K562 (cell line): ENCODE data around the gene CCDC136. TPM values are rescaled to one million over a fixed set of nuclear protein-coding genes. Genes with fewer than 3 reads are reported as not detected.
A peak's percentile ranks its signal among the peaks of the same experiment; 100 is the strongest.

ENCODE experiments used
- ARID1B ChIP-seq: fragments of 450-650 bp; IDR thresholded peaks from 2 replicates; pipeline ENCODE4 v1.6.1; 2016; ENCODE audit warnings: antibody characterized with exemption, mild to moderate bottlenecking, inconsistent platforms
- CCAR2 ChIP-seq: fragments of 200-400 bp; formaldehyde crosslinking; IDR thresholded peaks from 2 replicates; pipeline ENCODE4 v1.6.1; 2017; ENCODE audit warnings: mild to moderate bottlenecking, low read depth, low read length
- CGGBP1 ChIP-seq: fragments of 250-450 bp; sonication (Bioruptor Pico); IDR thresholded peaks from 2 replicates; pipeline ENCODE4 v1.9.0; 2021; ENCODE audit warnings: mild to moderate bottlenecking
- ETS2 ChIP-seq: IDR thresholded peaks from 2 replicates; pipeline ENCODE4 v1.6.1; 2016; ENCODE audit warnings: borderline replicate concordance, missing genetic modification characterization, mild to moderate bottlenecking, moderate library complexity, missing compliant biosample characterization; ENCODE audit not compliant: poor library complexity, severe bottlenecking
- NFATC3 ChIP-seq: fragments of 450-650 bp; IDR thresholded peaks from 2 replicates; pipeline ENCODE4 v1.6.1; 2017; ENCODE audit warnings: mild to moderate bottlenecking
- RBM39 ChIP-seq: fragments of 200-400 bp; formaldehyde crosslinking; optimal IDR thresholded peaks from 2 replicates; pipeline ENCODE3; 2018; ENCODE audit warnings: low read depth, low read length
- RREB1 ChIP-seq: fragments of 250-450 bp; sonication (Bioruptor Pico); IDR thresholded peaks from 2 replicates; pipeline ENCODE4 v1.4.0; 2020
- RUNX1 ChIP-seq: sonication (generic); IDR thresholded peaks from 2 replicates; pipeline ENCODE4 v1.6.1; 2016; ENCODE audit warnings: antibody characterized with exemption, low read depth
- SIX5 ChIP-seq, 2 experiments: IDR thresholded peaks; 2 replicates each; pipeline ENCODE4 v1.6.1; 2011; ENCODE audit warnings: low read length in 2 of 2, borderline replicate concordance in 1 of 2, low read depth in 1 of 2, mild to moderate bottlenecking in 1 of 2, moderate library complexity in 1 of 2; ENCODE audit not compliant: insufficient read depth in 1 of 2
- SMARCB1 ChIP-seq: IDR thresholded peaks from 2 replicates; pipeline ENCODE4 v1.6.1; 2011; ENCODE audit warnings: improper control_type of control experiment, low read depth; ENCODE audit not compliant: insufficient read length
- SUPT5H ChIP-seq: fragments of 450-650 bp; IDR thresholded peaks from 2 replicates; pipeline ENCODE4 v1.6.1; 2016
- TSC22D4 ChIP-seq: fragments of 450-650 bp; IDR thresholded peaks from 2 replicates; pipeline ENCODE4 v1.6.1; 2016; ENCODE audit warnings: missing genetic modification characterization, missing biosample characterization, control low read depth
- ZHX1 ChIP-seq: fragments of 150-350 bp; conservative IDR thresholded peaks from 2 replicates; pipeline ENCODE4 v1.6.1; 2014; ENCODE audit warnings: low read length
- ZMIZ1 ChIP-seq, 2 experiments: fragments of 150-350 bp in 1 of 2; IDR thresholded peaks; 2 replicates each; pipeline ENCODE4 v1.6.1; 2012 to 2016; ENCODE audit warnings: low read depth in 2 of 2, low read length in 2 of 2, mild to moderate bottlenecking in 1 of 2, moderate library complexity in 1 of 2
- polyA plus RNA-seq, 8 experiments: library from polyadenylated mRNA; depleted of rRNA in 4 of 8; stranded (reverse) in 5 of 8; unstranded in 3 of 8; fragments of >200 nt; fragmentation: Nextera tagmentation in 2 of 8; fragmentation: Illumina TruSeq in 1 of 8; extraction: Ambion mirVana in 2 of 8; extraction: Trizol in 1 of 8; gene quantifications; 2 replicates each; pipeline versions ENCODE4 v1.2.1 to v1.2.3, GENCODE V29; 2011 to 2014; ENCODE audit warnings: inconsistent platforms in 1 of 8, missing spikeins in 1 of 8
- total RNA-seq, 7 experiments: library from RNA; depleted of rRNA in 6 of 7; stranded (reverse); fragments of >200 nt in 6 of 7; fragmentation: Illumina TruSeq in 2 of 7; extraction: Trizol in 2 of 7; gene quantifications; 2 replicates each; pipeline versions ENCODE4 v1.2.1 to v1.2.3, GENCODE V29; 2011 to 2021; ENCODE audit warnings: low replicate concordance in 1 of 7

The CCDC136 gene
- total and polyA plus RNA-seq, 9 of the 15 experiments (the other 6 are each of a cell fraction or from before 2014, with no cell fraction given): 2.4 to 40.8 (median 26.5) TPM

DNA sequence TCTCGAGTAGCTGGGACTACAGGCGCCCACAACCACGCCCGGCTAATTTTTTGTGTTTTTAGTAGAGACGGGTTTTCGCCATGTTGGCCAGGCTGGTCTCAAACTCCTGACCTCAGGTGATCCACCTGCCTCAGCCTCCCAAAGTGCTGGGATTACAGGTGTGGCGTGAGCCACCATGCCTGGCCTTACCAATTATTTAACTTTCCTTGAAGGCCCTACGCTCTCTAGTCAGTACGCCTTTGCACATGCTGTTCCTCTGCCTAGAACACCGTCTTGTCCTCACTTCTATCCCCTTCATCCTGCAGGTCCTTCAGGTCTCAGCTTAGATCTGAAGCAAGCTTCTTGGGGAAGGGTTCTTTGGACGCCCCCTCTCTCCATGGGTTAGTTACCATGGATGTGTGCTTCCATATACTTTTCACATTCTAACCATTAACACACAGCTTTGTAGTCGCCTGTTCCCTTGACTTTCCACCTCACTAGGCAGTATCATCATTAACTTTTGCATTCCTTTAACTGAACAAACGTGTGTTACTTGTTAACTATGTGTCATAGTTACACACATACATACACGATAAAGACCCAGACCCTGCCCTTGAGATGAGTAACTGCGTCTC lies 70.3 kb downstream of the CCDC136 start (continued):
- TF ChIP-seq CGGBP1 (no peak), ZMIZ1 (IDR thresholded peaks at IDR 0.05; ENCODE audit: low read depth in 2 of 2, low read length in 2 of 2) (no peak), CCAR2 (no peak), RBM39 (no peak), ARID1B (no peak), SUPT5H (no peak), SMARCB1 (no peak), ETS2 (no peak), RREB1 (CRISPR knock-in tag) (no peak; the same call in 1 of the 2 replicates), SIX5 (IDR thresholded peaks at IDR 0.05; ENCODE audit: borderline replicate concordance in 1 of 2, insufficient read depth in 1 of 2, low read depth in 1 of 2, low read length in 2 of 2) (no peak), NFATC3 (no peak), ZHX1 (no peak), RUNX1 (no peak), TSC22D4 (tag) (0 out of 2 replicates have a peak, but pooled peaks have one; percentile 80)
